ENCODE data around the gene HEYL. TPM values are rescaled to one million over a fixed set of nuclear protein-coding genes. Genes with fewer than 3 reads are reported as not detected.

Gene HEYL
- total and polyA plus RNA-seq, 2 experiments from 2014 or later = not detected

GRCh38 chr1:39671793-39672550 is 32.5 kb upstream of the HEYL start, which contains the start of gene NT5C1A:
Gene NT5C1A, minus strand, starts transcription at chr1:39672107. Its CDS starts 69 bp downstream, at chr1:39672038.
- DNase-seq = peak; percentile 46
- H3K9me3 ChIP-seq (ENCODE audit: low read depth) = no peaks in the 10 kb centered on the region
- in situ Hi-C loops (cut with MboI) = no loop called here
- no peaks in the 10 kb centered on the region for H3K36me3 ChIP-seq (ENCODE audit: low read depth)
- H3K27me3 ChIP-seq (replicated peaks; ENCODE audit: insufficient read depth) = peaks cover 43% of the 10 kb centered on the region
- H3K79me2 ChIP-seq (ENCODE audit: insufficient read depth) = no peaks in the 10 kb centered on the region
- no peak within 1 kb of the TSS for H3K27ac ChIP-seq
- no peaks in the 10 kb centered on the region for H4K20me1 ChIP-seq (ENCODE audit: insufficient read depth)
- peak within 1 kb of the TSS; percentile 68 for H3K4me3 ChIP-seq
- peak within 1 kb of the TSS; percentile 81 for H3K4me2 ChIP-seq (ENCODE audit: unreplicated experiment)
- peak within 1 kb of the TSS; percentile 32; the same call in 1 of the 2 replicates for H2AFZ ChIP-seq
- peak; percentile 58 for TF ChIP-seq EZH2 (IDR thresholded peaks at IDR 0.05; ENCODE audit: insufficient read depth, poor library complexity, severe bottlenecking)
- no peak for TF ChIP-seq EZH2phosphoT487 (IDR thresholded peaks at IDR 0.05; ENCODE audit: insufficient read depth, low read depth)
- H3K9ac ChIP-seq = no peak within 1 kb of the TSS
- 2 to 3% methylated on average over 43 to 53 of the region's 55 CpGs for WGBS, 2 experiments (ENCODE audit: low coverage in 1 of 2, low lambda C conversion rate in 2 of 2, missing lambda C conversion rate in 2 of 2)
- H3K9me2 ChIP-seq (ENCODE audit: insufficient read depth) = no peaks in the 10 kb centered on the region
- H3K4me1 ChIP-seq (ENCODE audit: insufficient read depth) = no peaks in the 10 kb centered on the region
- H3F3A ChIP-seq (ENCODE audit: insufficient read depth) = no peaks in the 10 kb centered on the region

- peak; percentile 31 for DNase-seq
- no peaks in the 10 kb centered on the region for H3F3A ChIP-seq (ENCODE audit: insufficient read depth)
- 0 out of 2 replicates have a peak, but pooled peaks have one; percentile 40 for TF ChIP-seq EZH2phosphoT487 (IDR thresholded peaks at IDR 0.05; ENCODE audit: insufficient read depth, low read depth)
- TF ChIP-seq EZH2 (IDR thresholded peaks at IDR 0.05; ENCODE audit: insufficient read depth, poor library complexity, severe bottlenecking) = no peak
- H3K27ac ChIP-seq = no peak overlapping the region
- no peaks in the 10 kb centered on the region for H3K79me2 ChIP-seq (ENCODE audit: insufficient read depth)
- peak overlapping the region; percentile 32; the same call in 1 of the 2 replicates for H2AFZ ChIP-seq
- no peaks in the 10 kb centered on the region for H4K20me1 ChIP-seq (ENCODE audit: insufficient read depth)
- H3K9me3 ChIP-seq (ENCODE audit: low read depth) = no peaks in the 10 kb centered on the region
- H3K36me3 ChIP-seq (ENCODE audit: low read depth) = no peaks in the 10 kb centered on the region
- H3K9ac ChIP-seq = no peak overlapping the region
- H3K27me3 ChIP-seq (replicated peaks; ENCODE audit: insufficient read depth) = peaks cover 43% of the 10 kb centered on the region
- 0 to 5% methylated on average over 14 to 21 of the region's 26 CpGs for WGBS, 2 experiments (ENCODE audit: low coverage in 1 of 2, low lambda C conversion rate in 2 of 2, missing lambda C conversion rate in 2 of 2)
- H3K4me2 ChIP-seq (ENCODE audit: unreplicated experiment) = peak overlapping the region; percentile 81
- peak overlapping the region; percentile 68 for H3K4me3 ChIP-seq
- H3K4me1 ChIP-seq (ENCODE audit: insufficient read depth) = no peaks in the 10 kb centered on the region
- no peaks in the 10 kb centered on the region for H3K9me2 ChIP-seq (ENCODE audit: insufficient read depth)
- in situ Hi-C loops (cut with MboI) = no loop called here
Observed at GRCh38 chr1:39671433-39671792, 32.0 kb upstream of the HEYL start.

- no peaks in the 10 kb centered on the region for H3K79me2 ChIP-seq (ENCODE audit: insufficient read depth)
- in situ Hi-C loops (cut with MboI) = no loop called here
- H4K20me1 ChIP-seq (ENCODE audit: insufficient read depth) = no peaks in the 10 kb centered on the region
- H3K9me3 ChIP-seq (ENCODE audit: low read depth) = no peaks in the 10 kb centered on the region
- H3K36me3 ChIP-seq (ENCODE audit: low read depth) = no peaks in the 10 kb centered on the region
- H3K9me2 ChIP-seq (ENCODE audit: insufficient read depth) = no peaks in the 10 kb centered on the region
- TF ChIP-seq EZH2 (IDR thresholded peaks at IDR 0.05; ENCODE audit: insufficient read depth, poor library complexity, severe bottlenecking) (no peak), EZH2phosphoT487 (IDR thresholded peaks at IDR 0.05; ENCODE audit: insufficient read depth, low read depth) (no peak)
- no peaks in the 10 kb centered on the region for H3F3A ChIP-seq (ENCODE audit: insufficient read depth)
- no peak overlapping the region for H3K4me2 ChIP-seq (ENCODE audit: unreplicated experiment)
- no peak overlapping the region for H3K27ac ChIP-seq
- DNase-seq = no peak
- H3K4me1 ChIP-seq (ENCODE audit: insufficient read depth) = no peaks in the 10 kb centered on the region
- WGBS, 2 experiments (ENCODE audit: low coverage in 1 of 2, low lambda C conversion rate in 2 of 2, missing lambda C conversion rate in 2 of 2) = 82 to 86% methylated on average over 1 of the region's 1 CpG
- H3K27me3 ChIP-seq (replicated peaks; ENCODE audit: insufficient read depth) = peaks cover 43% of the 10 kb centered on the region
- no peak overlapping the region for H3K4me3 ChIP-seq
- no peak overlapping the region for H3K9ac ChIP-seq
- no peak overlapping the region for H2AFZ ChIP-seq
Observed at GRCh38 chr1:39670689-39671088, 31.2 kb upstream of the HEYL start.

- in situ Hi-C loops (cut with MboI) = no loop called here
- Histone ChIP-seq H3K79me2 (ENCODE audit: insufficient read depth) (no peaks in the 10 kb centered on the region), H3F3A (ENCODE audit: insufficient read depth) (no peaks in the 10 kb centered on the region), H3K4me1 (ENCODE audit: insufficient read depth) (no peaks in the 10 kb centered on the region), H2AFZ (no peak overlapping the region), H3K4me3 (no peak overlapping the region), H3K27me3 (replicated peaks; ENCODE audit: insufficient read depth) (peaks cover 32% of the 10 kb centered on the region), H3K4me2 (ENCODE audit: unreplicated experiment) (no peak overlapping the region), H3K9me3 (ENCODE audit: low read depth) (no peaks in the 10 kb centered on the region), H3K27ac (no peak overlapping the region), H3K36me3 (ENCODE audit: low read depth) (no peaks in the 10 kb centered on the region), H3K9me2 (ENCODE audit: insufficient read depth) (no peaks in the 10 kb centered on the region), H4K20me1 (ENCODE audit: insufficient read depth) (no peaks in the 10 kb centered on the region), H3K9ac (no peak overlapping the region)
- DNase-seq = peak; percentile 21
- TF ChIP-seq EZH2phosphoT487 (IDR thresholded peaks at IDR 0.05; ENCODE audit: insufficient read depth, low read depth) (no peak), EZH2 (IDR thresholded peaks at IDR 0.05; ENCODE audit: insufficient read depth, poor library complexity, severe bottlenecking) (no peak)
- 61 to 63% methylated on average over 3 of the region's 3 CpGs for WGBS, 2 experiments (ENCODE audit: low coverage in 1 of 2, low lambda C conversion rate in 2 of 2, missing lambda C conversion rate in 2 of 2)
Observed at GRCh38 chr1:39668894-39669293, 29.5 kb upstream of the HEYL start.
